ENCODE results near the gene ZIK1. TPM values are rescaled to one million over a fixed set of nuclear protein-coding genes. Genes with fewer than 3 reads are reported as not detected.
A peak's percentile ranks its signal among the peaks of the same experiment; 100 is the strongest.

The ZIK1 gene
- total and polyA plus RNA-seq, 7 donors: 0.72 to 4.4 (median 1.7) TPM

DNA sequence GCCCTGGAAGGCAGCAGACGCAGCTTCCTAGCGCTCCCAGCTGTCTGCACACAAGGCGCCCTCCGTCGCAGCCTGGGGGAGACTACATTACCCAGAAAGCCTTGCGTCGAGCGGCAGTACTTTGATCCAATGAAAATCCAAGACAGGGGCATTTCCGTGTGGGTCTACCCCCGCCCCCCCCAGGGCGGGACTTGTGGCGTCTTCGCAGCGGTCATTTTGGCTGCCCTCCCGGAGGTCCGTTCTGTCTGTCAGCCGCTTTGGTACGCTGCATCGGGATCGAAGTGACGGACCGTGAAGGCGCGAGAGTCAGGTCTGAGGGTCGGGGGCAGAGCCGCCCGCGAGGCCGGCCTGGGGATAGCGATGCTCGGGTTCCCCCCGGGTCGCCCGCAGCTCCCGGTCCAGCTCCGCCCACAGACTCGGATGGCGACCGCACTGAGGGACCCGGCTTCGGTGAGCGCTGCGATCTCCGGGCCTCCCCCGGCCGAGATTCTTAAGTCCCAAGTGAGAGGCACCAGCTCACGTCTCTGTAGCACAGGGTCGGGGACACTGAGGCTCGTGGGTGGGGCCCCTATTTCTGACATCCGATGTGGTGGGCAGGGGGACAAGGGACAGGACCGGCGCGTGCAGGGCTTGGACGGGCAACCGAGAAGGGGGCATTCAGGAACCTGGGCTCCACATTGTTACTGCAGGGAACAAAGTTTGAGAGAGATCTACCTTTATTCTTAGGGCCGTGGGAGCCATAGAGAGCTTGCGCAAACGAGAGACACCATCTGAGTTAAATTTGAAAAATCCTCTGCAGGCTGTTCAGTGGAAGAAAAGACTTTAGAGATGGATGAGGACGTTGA, 49.3 kb downstream of the ZIK1 start, which contains the start of gene ZNF211:
Gene ZNF211, plus strand, starts transcription at position 182 of the 845 bp plus-strand sequence. Its CDS starts 179 bp downstream, at position 361.
- Histone ChIP-seq H3K4me3 (peak within 1 kb of the TSS; percentile 81), H3K27me3 (ENCODE audit: insufficient read depth in 3 of 3, low read length in 2 of 3) (no peaks in the 10 kb centered on the region), H3K27ac (peak within 1 kb of the TSS; percentile 66), H3K9me3 (peaks cover 45% of the 10 kb centered on the region), H3K4me1 (peaks cover 8% of the 10 kb centered on the region), H3K36me3 (ENCODE audit: insufficient read depth in 1 of 2, low read depth in 1 of 2) (peaks cover 5 to 43% of the 10 kb centered on the region in 2 donors)
- intact Hi-C loops (cut with DNase I): no loop called here
- 1% methylated on average over 57 to 59 of the region's 59 CpGs for WGBS, 3 donors
- TF ChIP-seq, protein P1, sequence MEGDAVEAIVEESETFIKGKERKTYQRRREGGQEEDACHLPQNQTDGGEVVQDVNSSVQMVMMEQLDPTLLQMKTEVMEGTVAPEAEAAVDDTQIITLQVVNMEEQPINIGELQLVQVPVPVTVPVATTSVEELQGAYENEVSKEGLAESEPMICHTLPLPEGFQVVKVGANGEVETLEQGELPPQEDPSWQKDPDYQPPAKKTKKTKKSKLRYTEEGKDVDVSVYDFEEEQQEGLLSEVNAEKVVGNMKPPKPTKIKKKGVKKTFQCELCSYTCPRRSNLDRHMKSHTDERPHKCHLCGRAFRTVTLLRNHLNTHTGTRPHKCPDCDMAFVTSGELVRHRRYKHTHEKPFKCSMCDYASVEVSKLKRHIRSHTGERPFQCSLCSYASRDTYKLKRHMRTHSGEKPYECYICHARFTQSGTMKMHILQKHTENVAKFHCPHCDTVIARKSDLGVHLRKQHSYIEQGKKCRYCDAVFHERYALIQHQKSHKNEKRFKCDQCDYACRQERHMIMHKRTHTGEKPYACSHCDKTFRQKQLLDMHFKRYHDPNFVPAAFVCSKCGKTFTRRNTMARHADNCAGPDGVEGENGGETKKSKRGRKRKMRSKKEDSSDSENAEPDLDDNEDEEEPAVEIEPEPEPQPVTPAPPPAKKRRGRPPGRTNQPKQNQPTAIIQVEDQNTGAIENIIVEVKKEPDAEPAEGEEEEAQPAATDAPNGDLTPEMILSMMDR (IDR thresholded peaks at IDR 0.05): no peak
- ATAC-seq: peak; percentile 100
- peak; percentile 95 to 96 for DNase-seq

DNA sequence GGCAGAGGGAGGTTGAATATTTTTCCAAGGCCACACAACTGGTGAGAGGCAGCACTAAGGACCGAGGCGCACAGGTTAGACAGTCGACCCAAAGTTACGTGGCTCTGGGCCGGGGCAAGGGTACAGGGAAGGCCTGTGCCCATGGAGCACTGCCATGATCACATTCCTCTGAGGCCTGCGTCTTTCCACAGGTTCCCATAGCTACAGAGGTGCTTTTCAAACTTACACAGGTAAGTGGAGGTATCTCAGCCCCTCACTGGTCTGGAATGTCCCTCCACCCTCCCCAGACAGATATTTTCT, 49.8 kb downstream of the ZIK1 start:
- DNase-seq (no peak), ATAC-seq (peak in 1 of 4 donors; percentile 16)
- Histone ChIP-seq H3K9me3 (peaks cover 44% of the 10 kb centered on the region), H3K4me3 (peak overlapping the region; percentile 81), H3K27me3 (ENCODE audit: insufficient read depth in 3 of 3, low read length in 2 of 3) (no peaks in the 10 kb centered on the region), H3K4me1 (peaks cover 8% of the 10 kb centered on the region), H3K27ac (no peak overlapping the region), H3K36me3 (ENCODE audit: insufficient read depth in 1 of 2, low read depth in 1 of 2) (peaks cover 5 to 48% of the 10 kb centered on the region in 2 donors)
- 47 to 50% (median 50%) methylated on average over 6 of the region's 6 CpGs for WGBS, 3 donors
- intact Hi-C loops (cut with DNase I): no loop called here
- TF ChIP-seq, protein P1 (IDR thresholded peaks at IDR 0.05): no peak

DNA sequence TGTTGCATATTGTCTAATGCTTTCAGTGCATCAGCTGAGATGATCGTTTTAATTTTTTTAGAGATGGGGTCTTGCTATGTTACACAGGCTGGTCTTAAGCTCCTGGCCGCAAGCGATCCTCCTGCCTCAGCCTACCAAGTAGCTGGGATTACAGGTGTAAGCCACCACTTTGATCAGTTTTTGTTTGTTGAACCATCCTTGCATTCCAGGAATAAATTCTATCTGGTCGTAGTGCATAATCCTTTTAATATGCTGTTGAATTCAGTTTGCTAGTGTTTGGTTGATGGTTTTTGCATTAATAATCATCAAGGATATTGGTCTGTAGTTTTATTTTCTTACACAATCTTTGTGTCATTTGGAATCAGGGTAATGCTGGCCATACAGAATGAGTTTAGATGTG, 53.4 kb downstream of the ZIK1 start:
- no peak overlapping the region for H3K4me3 ChIP-seq
- TF ChIP-seq, protein P1 (IDR thresholded peaks at IDR 0.05): no peak
- peaks cover 8% of the 10 kb centered on the region for H3K4me1 ChIP-seq
- H3K27me3 ChIP-seq (ENCODE audit: insufficient read depth in 3 of 3, low read length in 2 of 3): no peaks in the 10 kb centered on the region
- intact Hi-C loops (cut with DNase I): no loop called here
- peaks cover 33 to 72% of the 10 kb centered on the region in 2 donors for H3K36me3 ChIP-seq (ENCODE audit: insufficient read depth in 1 of 2, low read depth in 1 of 2)
- ATAC-seq: no peak
- 97 to 100% (median 98%) methylated on average over 4 of the region's 4 CpGs for WGBS, 3 donors
- no peak for DNase-seq
- H3K27ac ChIP-seq: no peak overlapping the region
- H3K9me3 ChIP-seq: peaks cover 65% of the 10 kb centered on the region

DNA sequence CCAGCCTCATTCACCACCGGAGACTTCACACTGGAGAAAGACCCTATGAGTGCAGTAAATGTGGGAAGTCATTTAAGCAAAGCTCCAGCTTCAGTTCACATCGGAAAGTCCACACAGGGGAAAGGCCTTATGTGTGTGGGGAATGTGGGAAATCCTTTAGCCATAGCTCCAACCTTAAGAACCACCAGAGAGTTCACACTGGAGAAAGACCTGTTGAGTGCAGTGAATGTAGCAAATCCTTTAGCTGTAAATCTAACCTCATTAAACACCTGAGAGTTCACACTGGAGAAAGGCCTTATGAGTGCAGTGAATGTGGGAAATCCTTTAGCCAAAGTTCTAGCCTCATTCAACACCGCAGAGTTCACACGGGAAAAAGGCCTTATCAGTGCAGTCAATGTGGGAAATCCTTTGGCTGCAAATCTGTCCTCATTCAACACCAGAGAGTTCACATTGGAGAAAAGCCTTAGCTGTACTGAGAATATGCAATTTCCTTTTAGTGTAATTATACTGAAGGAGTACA, 57.8 kb downstream of the ZIK1 start:
- H3K27ac ChIP-seq: no peak overlapping the region
- H3K36me3 ChIP-seq (ENCODE audit: insufficient read depth in 1 of 2, low read depth in 1 of 2): peaks cover 32 to 57% of the 10 kb centered on the region in 2 donors
- no peaks in the 10 kb centered on the region for H3K4me1 ChIP-seq
- ATAC-seq: no peak
- TF ChIP-seq, protein P1 (IDR thresholded peaks at IDR 0.05): no peak
- intact Hi-C loops (cut with DNase I): no loop called here
- peaks cover 79% of the 10 kb centered on the region for H3K9me3 ChIP-seq
- H3K27me3 ChIP-seq (ENCODE audit: insufficient read depth in 3 of 3, low read length in 2 of 3): no peaks in the 10 kb centered on the region
- WGBS, 3 donors: 98 to 99% (median 98%) methylated on average over 4 of the region's 4 CpGs
- H3K4me3 ChIP-seq: no peak overlapping the region
- no peak for DNase-seq

Measured in psoas muscle (tissue), 8 donors.